Fibroblast of lung (primary cell): ENCODE results near the gene CCNA2.

ENCODE experiments used
- EZH2 ChIP-seq: IDR thresholded peaks from 2 replicates; pipeline ENCODE4 v1.5.1; 2012; ENCODE audit warnings: low read length, control low read depth, mild to moderate bottlenecking; ENCODE audit errors: missing control alignments
- TF ChIP-seq, protein P1 (sequence below), 2 donors: IDR thresholded peaks in 1 of 2; conservative IDR thresholded peaks in 1 of 2; 1 replicate in 1 of 2; 2 replicates in 1 of 2; pipeline ENCODE4 v1.5.1; 2011 to 2012; ENCODE audit warnings: low read length in 2 of 2, control low read depth in 1 of 2, inconsistent platforms in 1 of 2, low read depth in 1 of 2, mild to moderate bottlenecking in 1 of 2

- TF ChIP-seq, protein P1, sequence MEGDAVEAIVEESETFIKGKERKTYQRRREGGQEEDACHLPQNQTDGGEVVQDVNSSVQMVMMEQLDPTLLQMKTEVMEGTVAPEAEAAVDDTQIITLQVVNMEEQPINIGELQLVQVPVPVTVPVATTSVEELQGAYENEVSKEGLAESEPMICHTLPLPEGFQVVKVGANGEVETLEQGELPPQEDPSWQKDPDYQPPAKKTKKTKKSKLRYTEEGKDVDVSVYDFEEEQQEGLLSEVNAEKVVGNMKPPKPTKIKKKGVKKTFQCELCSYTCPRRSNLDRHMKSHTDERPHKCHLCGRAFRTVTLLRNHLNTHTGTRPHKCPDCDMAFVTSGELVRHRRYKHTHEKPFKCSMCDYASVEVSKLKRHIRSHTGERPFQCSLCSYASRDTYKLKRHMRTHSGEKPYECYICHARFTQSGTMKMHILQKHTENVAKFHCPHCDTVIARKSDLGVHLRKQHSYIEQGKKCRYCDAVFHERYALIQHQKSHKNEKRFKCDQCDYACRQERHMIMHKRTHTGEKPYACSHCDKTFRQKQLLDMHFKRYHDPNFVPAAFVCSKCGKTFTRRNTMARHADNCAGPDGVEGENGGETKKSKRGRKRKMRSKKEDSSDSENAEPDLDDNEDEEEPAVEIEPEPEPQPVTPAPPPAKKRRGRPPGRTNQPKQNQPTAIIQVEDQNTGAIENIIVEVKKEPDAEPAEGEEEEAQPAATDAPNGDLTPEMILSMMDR (conservative IDR thresholded peaks at IDR 0.05 in 1 of 2, IDR thresholded peaks at IDR 0.05 in 1 of 2; ENCODE audit: low read depth in 1 of 2, low read length in 2 of 2), result no peak
- TF ChIP-seq EZH2, result no peak
These were observed 44.6 kb downstream of the CCNA2 start for GRCh38 chr4:121778991-121779628.
